GM12865 (cell line): ENCODE results near the gene KRT10.

Experiments
- DNase-seq: peaks from one replicate; pipeline ENCODE4 v3.0.0; 2010; ENCODE audit warnings: low read depth
- H3K4me3 ChIP-seq: 2 replicates; pipeline ENCODE4 v1.5.1; 2011; ENCODE audit warnings: mild to moderate bottlenecking, low read depth, low read length, control low read depth
- CTCF ChIP-seq: IDR thresholded peaks from 2 replicates; pipeline ENCODE4 v1.5.1; 2011; ENCODE audit warnings: low read length, control low read depth, low read depth, inconsistent platforms; ENCODE audit not compliant: insufficient read depth; ENCODE audit errors: missing control alignments

Gene KRT10

DNA sequence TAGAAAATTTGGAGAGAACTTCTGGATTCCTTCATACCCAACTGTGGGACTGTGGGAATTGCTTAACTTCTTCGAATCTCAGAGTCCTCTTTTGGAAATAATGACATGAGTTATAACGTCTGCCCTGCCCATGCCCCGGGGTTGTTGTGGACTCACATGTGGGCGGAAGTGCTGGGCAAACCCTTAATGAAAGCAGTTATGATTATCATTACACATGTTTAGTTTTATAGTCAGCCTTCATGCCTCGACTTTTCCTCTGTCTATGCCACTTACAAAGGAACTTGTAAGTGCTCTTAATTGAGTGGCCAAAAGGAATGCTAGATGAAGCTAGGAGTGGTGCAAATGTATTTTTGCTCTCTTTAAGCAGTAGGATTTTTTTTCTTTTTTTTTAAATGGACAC lies 44.0 kb downstream of the KRT10 start:
- DNase-seq, result no peak
- no peak for TF ChIP-seq CTCF
- no peak overlapping the region for H3K4me3 ChIP-seq

DNA sequence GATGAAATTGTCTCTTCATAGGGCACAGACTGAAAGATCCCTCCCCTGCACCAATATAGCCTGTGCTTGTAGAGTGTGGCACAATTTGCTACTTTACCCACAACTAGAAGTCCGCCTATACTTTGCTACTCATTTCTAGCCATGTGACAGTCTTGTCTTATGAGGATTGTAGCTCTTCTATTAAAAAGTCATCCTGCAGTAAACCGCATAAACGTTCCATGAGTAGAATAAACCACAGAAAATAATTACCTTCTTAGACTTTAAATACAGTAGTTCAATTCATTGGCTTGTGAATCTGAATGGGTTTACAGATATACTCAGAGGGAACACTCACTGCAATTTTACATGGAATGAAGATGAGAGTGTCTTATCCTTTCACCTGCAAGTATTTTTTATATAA lies 44.4 kb downstream of the KRT10 start:
- H3K4me3 ChIP-seq, result no peak overlapping the region
- TF ChIP-seq CTCF, result no peak
- no peak for DNase-seq

DNA sequence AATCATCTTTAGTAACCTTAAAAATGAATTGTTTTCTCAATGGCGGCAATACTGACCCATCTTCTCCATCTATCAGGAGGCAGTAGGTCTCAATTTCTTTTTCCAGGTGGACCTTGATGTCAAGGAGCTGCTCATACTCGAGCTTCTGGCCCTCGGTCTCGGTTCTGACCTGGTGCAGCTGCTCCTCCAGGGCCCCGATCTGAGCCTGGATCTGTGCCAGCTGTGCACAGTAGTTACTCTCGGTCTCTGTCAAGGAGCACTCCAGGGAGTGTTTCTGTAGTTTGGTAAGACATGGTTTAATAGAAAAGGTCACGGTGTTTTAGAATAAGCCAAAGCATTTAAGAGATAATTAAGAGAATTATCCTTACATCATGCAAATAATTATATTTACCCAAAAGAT lies 45.0 kb downstream of the KRT10 start:
- no peak for TF ChIP-seq CTCF
- no peak for DNase-seq
- no peak overlapping the region for H3K4me3 ChIP-seq

DNA sequence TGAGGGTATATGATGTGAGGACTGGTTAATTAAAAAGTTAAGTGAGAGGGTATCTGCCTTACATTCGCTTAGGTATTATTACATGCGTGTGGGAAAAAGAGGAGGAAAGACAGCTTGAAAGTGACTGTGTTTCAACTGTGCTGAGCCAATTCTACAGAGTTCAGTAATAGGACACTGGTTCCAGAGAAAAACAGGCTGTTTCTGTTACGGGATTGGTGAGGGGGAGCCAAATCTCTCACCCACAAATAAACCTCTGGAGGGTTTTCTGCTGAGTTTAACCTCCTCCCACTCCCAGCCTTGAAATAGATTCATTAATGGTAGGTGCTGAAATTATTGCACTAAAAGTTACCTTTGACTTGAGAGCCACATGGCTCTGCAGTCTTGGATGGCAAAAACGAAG lies 46.5 kb downstream of the KRT10 start:
- TF ChIP-seq CTCF, result no peak
- H3K4me3 ChIP-seq, result no peak overlapping the region
- DNase-seq, result no peak

- TF ChIP-seq CTCF, result no peak
- H3K4me3 ChIP-seq, result no peak within 1 kb of the TSS
- DNase-seq, result no peak
Observed at GRCh38 chr17:40772101-40772500, 50.3 kb downstream of the KRT10 start, which contains the start of gene KRT26. Gene KRT26, minus strand, starts transcription at chr17:40772201. Its CDS starts 88 bp downstream, at chr17:40772113.
